SK-N-SH treated with all-trans-retinoic acid at 6 μM for 48 hours (cell line): ENCODE measurements around the gene SP3.
A peak's percentile ranks its signal among the peaks of the same experiment; 100 is the strongest.

Source experiments
- ATAC-seq: fragments of 200-7000 bp; cut with Tn5 transposase; 3 replicates; pipeline ENCODE4 v1.9.1; 2020; ENCODE audit warnings: mild to moderate bottlenecking, moderate library complexity
- ARNTL ChIP-seq: fragments of 450-650 bp; formaldehyde crosslinking; IDR thresholded peaks from 2 replicates; pipeline ENCODE4 v1.5.0; 2020; ENCODE audit warnings: low read depth, mild to moderate bottlenecking, moderate library complexity, borderline replicate concordance
- BACH2 ChIP-seq: fragments of 250-450 bp; sonication (Bioruptor Pico); IDR thresholded peaks from 2 replicates; pipeline ENCODE4 v1.9.0; 2021; ENCODE audit warnings: mild to moderate bottlenecking, borderline replicate concordance
- ESRRG ChIP-seq: fragments of 250-450 bp; sonication (Bioruptor Pico); IDR thresholded peaks from 2 replicates; pipeline ENCODE4 v1.6.1; 2021; ENCODE audit warnings: mild to moderate bottlenecking
- GLIS3 ChIP-seq: fragments of 250-450 bp; sonication (Bioruptor Pico); IDR thresholded peaks from 2 replicates; pipeline ENCODE4 v1.5.0; 2020; ENCODE audit warnings: mild to moderate bottlenecking, moderate library complexity
- ISL1 ChIP-seq: fragments of 250-450 bp; sonication (Bioruptor Pico); IDR thresholded peaks from 2 replicates; pipeline ENCODE4 v2.1.2; 2022; ENCODE audit warnings: mild to moderate bottlenecking, moderate library complexity
- OSR1 ChIP-seq: fragments of 250-450 bp; sonication (Bioruptor Pico); IDR thresholded peaks from 2 replicates; pipeline ENCODE4 v1.8.0; 2022; ENCODE audit warnings: moderate library complexity, mild to moderate bottlenecking, inconsistent platforms
- PPARA ChIP-seq: fragments of 250-450 bp; sonication (Bioruptor Pico); IDR thresholded peaks from 2 replicates; pipeline ENCODE4 v1.5.0; 2020; ENCODE audit warnings: mild to moderate bottlenecking, borderline replicate concordance
- RARB ChIP-seq: fragments of 250-450 bp; sonication (Bioruptor Pico); IDR thresholded peaks from 2 replicates; pipeline ENCODE4 v1.8.0; 2021; ENCODE audit warnings: mild to moderate bottlenecking, moderate library complexity
- SNAI2 ChIP-seq: fragments of 250-450 bp; sonication (Bioruptor Pico); IDR thresholded peaks from 2 replicates; pipeline ENCODE4 v1.5.0; 2020; ENCODE audit warnings: mild to moderate bottlenecking, moderate library complexity
- TCF4 ChIP-seq: fragments of 250-450 bp; sonication (Bioruptor Pico); IDR thresholded peaks from 2 replicates; pipeline ENCODE4 v1.8.0; 2021; ENCODE audit warnings: mild to moderate bottlenecking, moderate library complexity, borderline replicate concordance
- ZC3H10 ChIP-seq: fragments of 250-450 bp; sonication (Bioruptor Pico); IDR thresholded peaks from 2 replicates; pipeline ENCODE4 v1.5.1; 2021; ENCODE audit warnings: mild to moderate bottlenecking, moderate library complexity
- ZFP3 ChIP-seq: fragments of 250-450 bp; sonication (Bioruptor Pico); IDR thresholded peaks from 2 replicates; pipeline ENCODE4 v1.5.0; 2020; ENCODE audit warnings: mild to moderate bottlenecking, moderate library complexity
- ZFP30 ChIP-seq: fragments of 450-650 bp; formaldehyde crosslinking; IDR thresholded peaks from 2 replicates; pipeline ENCODE4 v1.5.0; 2022; ENCODE audit warnings: mild to moderate bottlenecking, moderate library complexity
- ZNF565 ChIP-seq: fragments of 450-650 bp; formaldehyde crosslinking; conservative IDR thresholded peaks from 2 replicates; pipeline ENCODE4 v1.5.0; 2020; ENCODE audit warnings: low read depth, mild to moderate bottlenecking, moderate library complexity
- ZNF70 ChIP-seq: fragments of 450-650 bp; formaldehyde crosslinking; IDR thresholded peaks from 2 replicates; pipeline ENCODE4 v1.5.0; 2020; ENCODE audit warnings: mild to moderate bottlenecking, moderate library complexity
- ZNF8 ChIP-seq: fragments of 450-650 bp; formaldehyde crosslinking; IDR thresholded peaks from 2 replicates; pipeline ENCODE4 v1.5.0; 2020; ENCODE audit warnings: mild to moderate bottlenecking, moderate library complexity
- TF ChIP-seq, protein P1 (sequence below): fragments of 250-450 bp; sonication (Bioruptor Pico); IDR thresholded peaks from 2 replicates; pipeline ENCODE4 v1.5.1; 2020; ENCODE audit warnings: low read depth, mild to moderate bottlenecking, moderate library complexity
- TF ChIP-seq, protein P2 (sequence below): fragments of 250-450 bp; sonication (Bioruptor Pico); IDR thresholded peaks from 2 replicates; pipeline ENCODE4 v1.8.0; 2020; ENCODE audit warnings: mild to moderate bottlenecking, moderate library complexity, borderline replicate concordance
- TF ChIP-seq, protein P3 (sequence below): fragments of 250-450 bp; sonication (Bioruptor Pico); IDR thresholded peaks from 2 replicates; pipeline ENCODE4 v1.5.1; 2021; ENCODE audit warnings: mild to moderate bottlenecking, moderate library complexity
- TF ChIP-seq, protein P4 (sequence below): fragments of 250-450 bp; sonication (Bioruptor Pico); IDR thresholded peaks from 2 replicates; pipeline ENCODE4 v1.8.0; 2021; ENCODE audit warnings: low read depth, mild to moderate bottlenecking, moderate library complexity, borderline replicate concordance

Gene SP3

DNA sequence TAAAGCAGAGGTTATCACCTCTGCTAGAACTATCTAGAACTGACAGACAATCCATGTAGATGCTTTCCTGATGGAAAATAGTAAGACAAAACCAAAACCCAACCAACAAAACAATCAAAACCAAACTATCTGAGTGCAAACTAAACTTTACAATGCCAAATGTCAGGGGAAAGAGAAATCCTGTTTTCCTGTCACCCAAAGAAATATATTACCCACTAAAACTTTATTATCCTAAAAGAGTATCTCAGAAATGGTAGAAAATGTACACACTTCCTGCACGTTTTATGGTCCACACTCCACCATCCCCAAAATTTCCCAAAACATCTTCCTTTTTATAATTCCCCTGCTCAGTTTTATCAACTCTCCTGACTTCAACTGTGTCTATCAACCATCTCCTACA is 29.9 kb downstream of the SP3 start (continued):
- TF ChIP-seq, protein P1, sequence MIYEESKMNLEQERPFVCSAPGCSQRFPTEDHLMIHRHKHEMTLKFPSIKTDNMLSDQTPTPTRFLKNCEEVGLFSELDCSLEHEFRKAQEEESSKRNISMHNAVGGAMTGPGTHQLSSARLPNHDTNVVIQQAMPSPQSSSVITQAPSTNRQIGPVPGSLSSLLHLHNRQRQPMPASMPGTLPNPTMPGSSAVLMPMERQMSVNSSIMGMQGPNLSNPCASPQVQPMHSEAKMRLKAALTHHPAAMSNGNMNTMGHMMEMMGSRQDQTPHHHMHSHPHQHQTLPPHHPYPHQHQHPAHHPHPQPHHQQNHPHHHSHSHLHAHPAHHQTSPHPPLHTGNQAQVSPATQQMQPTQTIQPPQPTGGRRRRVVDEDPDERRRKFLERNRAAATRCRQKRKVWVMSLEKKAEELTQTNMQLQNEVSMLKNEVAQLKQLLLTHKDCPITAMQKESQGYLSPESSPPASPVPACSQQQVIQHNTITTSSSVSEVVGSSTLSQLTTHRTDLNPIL (CRISPR knock-in tag) = no peak
- TF ChIP-seq RARB (CRISPR knock-in tag) = no peak
- TF ChIP-seq, protein P2, sequence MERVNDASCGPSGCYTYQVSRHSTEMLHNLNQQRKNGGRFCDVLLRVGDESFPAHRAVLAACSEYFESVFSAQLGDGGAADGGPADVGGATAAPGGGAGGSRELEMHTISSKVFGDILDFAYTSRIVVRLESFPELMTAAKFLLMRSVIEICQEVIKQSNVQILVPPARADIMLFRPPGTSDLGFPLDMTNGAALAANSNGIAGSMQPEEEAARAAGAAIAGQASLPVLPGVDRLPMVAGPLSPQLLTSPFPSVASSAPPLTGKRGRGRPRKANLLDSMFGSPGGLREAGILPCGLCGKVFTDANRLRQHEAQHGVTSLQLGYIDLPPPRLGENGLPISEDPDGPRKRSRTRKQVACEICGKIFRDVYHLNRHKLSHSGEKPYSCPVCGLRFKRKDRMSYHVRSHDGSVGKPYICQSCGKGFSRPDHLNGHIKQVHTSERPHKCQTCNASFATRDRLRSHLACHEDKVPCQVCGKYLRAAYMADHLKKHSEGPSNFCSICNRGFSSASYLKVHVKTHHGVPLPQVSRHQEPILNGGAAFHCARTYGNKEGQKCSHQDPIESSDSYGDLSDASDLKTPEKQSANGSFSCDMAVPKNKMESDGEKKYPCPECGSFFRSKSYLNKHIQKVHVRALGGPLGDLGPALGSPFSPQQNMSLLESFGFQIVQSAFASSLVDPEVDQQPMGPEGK (CRISPR knock-in tag) = no peak
- no peak for TF ChIP-seq GLIS3 (CRISPR knock-in tag)
- no peak for TF ChIP-seq ZNF70 (CRISPR knock-in tag)
- TF ChIP-seq ZFP30 = no peak
- no peak for TF ChIP-seq ZNF8 (CRISPR knock-in tag)
- no peak for TF ChIP-seq ZC3H10 (CRISPR knock-in tag)
- no peak for TF ChIP-seq OSR1
- no peak for TF ChIP-seq ESRRG (CRISPR knock-in tag)
- no peak for TF ChIP-seq ISL1
- TF ChIP-seq SNAI2 = no peak

DNA sequence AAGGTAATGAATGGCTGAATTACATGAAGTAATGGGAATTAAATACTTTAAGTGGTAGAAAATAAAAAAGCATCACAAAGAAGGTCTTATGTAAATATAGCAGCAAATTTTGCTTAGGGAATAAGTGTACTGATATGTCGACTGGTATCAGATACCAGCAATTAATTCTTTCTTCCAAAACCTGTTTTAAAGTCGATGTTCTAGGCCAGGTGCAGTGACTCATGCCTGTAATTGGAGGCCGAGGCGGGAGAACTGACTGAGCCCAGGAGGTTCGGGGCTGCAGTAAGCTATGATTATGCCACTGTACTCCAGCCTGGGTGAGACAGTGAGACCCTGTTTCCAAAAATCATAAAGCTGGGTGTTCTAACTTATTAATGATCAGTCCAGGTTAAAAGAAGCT is 30.3 kb downstream of the SP3 start:
- ATAC-seq = peak; percentile 48; the same call in 2 of the 3 replicates
- TF ChIP-seq GLIS3 (CRISPR knock-in tag) (no peak), ZC3H10 (CRISPR knock-in tag) (no peak), ISL1 (no peak), PPARA (CRISPR knock-in tag) (no peak)
- TF ChIP-seq, protein P3, sequence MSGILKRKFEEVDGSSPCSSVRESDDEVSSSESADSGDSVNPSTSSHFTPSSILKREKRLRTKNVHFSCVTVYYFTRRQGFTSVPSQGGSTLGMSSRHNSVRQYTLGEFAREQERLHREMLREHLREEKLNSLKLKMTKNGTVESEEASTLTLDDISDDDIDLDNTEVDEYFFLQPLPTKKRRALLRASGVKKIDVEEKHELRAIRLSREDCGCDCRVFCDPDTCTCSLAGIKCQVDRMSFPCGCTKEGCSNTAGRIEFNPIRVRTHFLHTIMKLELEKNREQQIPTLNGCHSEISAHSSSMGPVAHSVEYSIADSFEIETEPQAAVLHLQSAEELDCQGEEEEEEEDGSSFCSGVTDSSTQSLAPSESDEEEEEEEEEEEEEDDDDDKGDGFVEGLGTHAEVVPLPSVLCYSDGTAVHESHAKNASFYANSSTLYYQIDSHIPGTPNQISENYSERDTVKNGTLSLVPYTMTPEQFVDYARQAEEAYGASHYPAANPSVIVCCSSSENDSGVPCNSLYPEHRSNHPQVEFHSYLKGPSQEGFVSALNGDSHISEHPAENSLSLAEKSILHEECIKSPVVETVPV (CRISPR knock-in tag) = no peak

DNA sequence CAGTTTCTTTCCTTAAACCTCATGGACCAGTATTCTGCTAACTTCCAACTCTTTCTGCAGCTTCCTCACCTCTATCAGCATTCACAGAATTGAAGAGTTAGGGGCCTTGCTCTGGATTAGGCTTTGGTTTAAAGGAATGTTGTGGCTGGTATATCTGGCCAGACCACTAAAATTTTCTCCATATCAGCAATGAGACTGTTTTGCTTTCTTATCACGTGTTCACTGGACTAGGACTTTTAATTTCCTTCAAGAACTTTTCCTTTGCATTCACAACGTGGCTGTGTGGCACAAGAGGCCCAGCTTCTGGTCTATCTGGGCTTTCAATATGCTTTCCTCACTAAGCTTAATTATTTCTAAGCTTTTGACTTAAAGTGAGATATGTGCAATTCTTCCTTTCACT is 33.4 kb downstream of the SP3 start:
- ATAC-seq = no peak
- TF ChIP-seq GLIS3 (CRISPR knock-in tag) (no peak), ZNF70 (CRISPR knock-in tag) (no peak)
- TF ChIP-seq, protein P4, sequence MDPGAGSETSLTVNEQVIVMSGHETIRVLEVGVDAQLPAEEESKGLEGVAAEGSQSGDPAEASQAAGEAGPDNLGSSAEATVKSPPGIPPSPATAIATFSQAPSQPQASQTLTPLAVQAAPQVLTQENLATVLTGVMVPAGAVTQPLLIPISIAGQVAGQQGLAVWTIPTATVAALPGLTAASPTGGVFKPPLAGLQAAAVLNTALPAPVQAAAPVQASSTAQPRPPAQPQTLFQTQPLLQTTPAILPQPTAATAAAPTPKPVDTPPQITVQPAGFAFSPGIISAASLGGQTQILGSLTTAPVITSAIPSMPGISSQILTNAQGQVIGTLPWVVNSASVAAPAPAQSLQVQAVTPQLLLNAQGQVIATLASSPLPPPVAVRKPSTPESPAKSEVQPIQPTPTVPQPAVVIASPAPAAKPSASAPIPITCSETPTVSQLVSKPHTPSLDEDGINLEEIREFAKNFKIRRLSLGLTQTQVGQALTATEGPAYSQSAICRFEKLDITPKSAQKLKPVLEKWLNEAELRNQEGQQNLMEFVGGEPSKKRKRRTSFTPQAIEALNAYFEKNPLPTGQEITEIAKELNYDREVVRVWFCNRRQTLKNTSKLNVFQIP = no peak

DNA sequence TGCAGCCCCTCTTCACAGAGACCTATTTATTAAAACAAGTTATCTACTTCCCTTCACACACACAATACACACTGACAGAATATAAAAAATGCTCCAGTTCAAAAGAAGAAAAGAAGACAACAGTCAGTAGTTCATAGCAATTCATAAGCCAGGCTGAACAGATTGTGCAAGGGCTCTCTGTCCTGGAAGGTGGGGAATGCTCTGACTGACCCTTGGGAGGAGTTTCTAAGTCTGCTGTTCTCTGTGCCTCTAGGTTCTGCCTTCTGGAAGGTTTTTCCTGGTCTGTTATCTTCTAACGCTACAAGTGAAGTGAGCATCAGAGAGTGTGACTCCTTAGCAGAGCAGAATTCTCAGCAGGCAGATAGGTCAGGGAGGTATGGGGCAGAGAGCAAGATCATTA is 35.7 kb downstream of the SP3 start:
- TF ChIP-seq PPARA (CRISPR knock-in tag) (no peak), ZFP30 (no peak), RARB (CRISPR knock-in tag) (no peak)
- TF ChIP-seq, protein P1 (CRISPR knock-in tag) = no peak
- TF ChIP-seq, protein P4 = no peak
- TF ChIP-seq, all 23 proteins: peak for 0
- ATAC-seq = no peak

DNA sequence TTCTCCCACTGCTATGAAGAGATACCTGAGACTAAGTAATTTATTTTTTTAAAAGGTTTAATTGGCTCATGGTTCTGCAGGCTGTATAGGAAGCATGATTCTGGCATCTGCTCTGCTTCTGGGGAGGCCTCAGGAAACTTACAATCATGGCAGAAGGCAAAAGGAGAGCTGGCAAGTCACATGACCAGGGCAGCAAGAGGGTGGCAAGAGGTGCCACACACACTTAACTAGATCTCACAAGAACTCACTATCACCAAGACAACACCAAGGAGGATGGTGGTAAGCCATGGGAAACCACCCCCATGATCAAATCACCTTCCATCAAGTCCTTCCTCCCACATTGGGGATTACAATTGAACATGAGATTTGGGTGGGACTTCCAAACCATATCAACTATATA is 38.3 kb downstream of the SP3 start:
- TF ChIP-seq ISL1 (no peak), BACH2 (CRISPR knock-in tag) (no peak), GLIS3 (CRISPR knock-in tag) (no peak), OSR1 (no peak), ZFP3 (CRISPR knock-in tag) (no peak), TCF4 (CRISPR knock-in tag) (no peak), ZNF565 (no peak), ARNTL (CRISPR knock-in tag) (no peak), PPARA (CRISPR knock-in tag) (no peak), ESRRG (CRISPR knock-in tag) (no peak), SNAI2 (no peak)
- TF ChIP-seq, protein P2 (CRISPR knock-in tag) = no peak
- TF ChIP-seq, protein P3 (CRISPR knock-in tag) = no peak
- ATAC-seq = no peak
